ENCODE data around the gene ROCK1. TPM values are rescaled to one million over a fixed set of nuclear protein-coding genes. Genes with fewer than 3 reads are reported as not detected.

ROCK1 gene
- total and polyA plus RNA-seq, 2 experiments from 2014 or later: 33.6 to 35.9 TPM

DNA sequence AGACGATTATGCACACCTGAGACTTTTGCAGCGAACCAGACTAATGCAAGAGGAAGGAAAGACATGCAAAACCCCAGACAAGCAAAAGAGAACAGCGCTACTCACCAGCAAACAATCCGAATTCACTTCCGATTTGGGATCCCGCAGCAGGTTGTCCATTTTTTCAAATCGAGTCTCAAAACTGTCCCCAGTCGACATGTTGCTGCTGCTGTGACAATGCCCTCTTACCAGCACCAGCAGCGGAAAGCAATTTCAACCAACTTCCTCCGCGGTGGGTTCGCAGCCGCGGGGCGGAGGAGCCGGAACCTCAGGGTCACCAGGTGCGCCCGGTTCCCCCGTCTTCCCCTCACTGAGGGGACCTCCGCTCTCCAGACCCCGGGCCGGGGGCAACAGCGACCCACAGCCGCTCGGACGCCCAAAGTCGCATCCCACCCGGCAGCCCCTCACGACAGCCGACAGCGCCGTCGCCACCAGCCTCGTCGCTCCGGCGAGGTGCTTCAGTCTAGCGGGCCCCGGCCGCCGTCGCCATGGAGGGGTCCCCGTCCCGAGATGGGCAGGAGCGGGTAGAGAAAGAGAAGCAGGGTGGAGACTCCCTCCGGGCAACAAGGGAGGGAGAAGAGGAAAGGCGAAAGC, 784 bp downstream of the ROCK1 start:
- peak overlapping the region; percentile 91 for H3K9ac ChIP-seq
- H3K4me1 ChIP-seq (ENCODE audit: insufficient read depth): peaks cover 38% of the 10 kb centered on the region
- H4K20me1 ChIP-seq (ENCODE audit: insufficient read depth): peaks cover 26% of the 10 kb centered on the region; the same call in 1 of the 2 replicates
- in situ Hi-C loops (cut with MboI): loop anchor here (10.0 kb wide), 1 partner anchor 64 kb away; no protein-coding TSS in a partner anchor
- H3K36me3 ChIP-seq (ENCODE audit: low read depth): no peaks in the 10 kb centered on the region
- H3K9me3 ChIP-seq (ENCODE audit: low read depth): no peaks in the 10 kb centered on the region
- peak overlapping the region; percentile 91 for H3K4me3 ChIP-seq
- peak overlapping the region; percentile 74 for H2AFZ ChIP-seq
- WGBS, 2 experiments (ENCODE audit: low coverage in 1 of 2, low lambda C conversion rate in 2 of 2, missing lambda C conversion rate in 2 of 2): 1% methylated on average over 47 of the region's 47 CpGs
- no peaks in the 10 kb centered on the region for H3K27me3 ChIP-seq (replicated peaks; ENCODE audit: insufficient read depth)
- H3K27ac ChIP-seq: peak overlapping the region; percentile 92
- DNase-seq: peak; percentile 55
- no peak for TF ChIP-seq EZH2phosphoT487 (IDR thresholded peaks at IDR 0.05; ENCODE audit: insufficient read depth, low read depth)
- TF ChIP-seq EZH2 (IDR thresholded peaks at IDR 0.05; ENCODE audit: insufficient read depth, poor library complexity, severe bottlenecking): no peak
- peaks cover 25% of the 10 kb centered on the region for H3F3A ChIP-seq (ENCODE audit: insufficient read depth)
- peaks cover 56% of the 10 kb centered on the region for H3K79me2 ChIP-seq (ENCODE audit: insufficient read depth)
- peak overlapping the region; percentile 97 for H3K4me2 ChIP-seq (ENCODE audit: unreplicated experiment)
- H3K9me2 ChIP-seq (ENCODE audit: insufficient read depth): no peaks in the 10 kb centered on the region

DNA sequence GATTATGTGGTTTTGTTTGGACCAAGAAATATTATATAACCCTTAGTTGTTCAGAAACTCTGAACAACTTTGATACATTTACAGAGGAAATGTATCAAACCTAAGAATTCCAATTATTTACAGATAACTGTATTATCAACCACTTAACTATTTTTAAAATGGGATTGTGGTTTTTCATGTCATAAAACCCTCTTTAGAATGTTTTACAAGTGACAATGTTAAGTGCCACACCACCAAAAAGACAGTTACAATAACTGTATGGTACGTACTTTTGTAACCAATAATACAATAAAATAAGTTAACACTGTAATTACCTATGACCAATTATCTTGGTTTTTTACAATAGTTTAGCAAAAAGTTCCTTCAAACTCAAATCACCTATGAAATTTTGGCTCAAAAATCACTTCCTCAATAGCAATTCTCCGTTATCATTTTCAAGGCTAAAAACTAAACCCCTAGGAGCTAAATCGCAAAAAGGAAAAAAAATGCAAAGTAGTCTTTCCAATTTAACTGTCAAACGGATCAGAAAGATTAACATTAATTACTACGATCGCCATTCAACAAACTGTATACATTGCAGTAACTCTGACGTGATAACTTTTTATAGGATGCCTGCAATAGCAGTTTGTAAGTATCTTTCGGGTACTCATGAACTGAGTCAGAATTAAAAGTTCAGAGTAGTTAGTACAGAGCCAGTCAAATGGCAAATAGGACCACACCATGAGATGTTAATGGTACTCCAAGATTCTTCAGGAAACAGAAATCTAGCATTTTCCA, 1.5 kb downstream of the ROCK1 start:
- H3K27me3 ChIP-seq (replicated peaks; ENCODE audit: insufficient read depth): no peaks in the 10 kb centered on the region
- H3F3A ChIP-seq (ENCODE audit: insufficient read depth): peaks cover 20% of the 10 kb centered on the region
- peak overlapping the region; percentile 91 for H3K4me3 ChIP-seq
- peaks cover 33% of the 10 kb centered on the region; the same call in 1 of the 2 replicates for H4K20me1 ChIP-seq (ENCODE audit: insufficient read depth)
- DNase-seq: peak; percentile 59
- no peak for TF ChIP-seq EZH2 (IDR thresholded peaks at IDR 0.05; ENCODE audit: insufficient read depth, poor library complexity, severe bottlenecking)
- no peak for TF ChIP-seq EZH2phosphoT487 (IDR thresholded peaks at IDR 0.05; ENCODE audit: insufficient read depth, low read depth)
- H3K79me2 ChIP-seq (ENCODE audit: insufficient read depth): peaks cover 63% of the 10 kb centered on the region
- peak overlapping the region; percentile 92 for H3K27ac ChIP-seq
- peak overlapping the region; percentile 97 for H3K4me2 ChIP-seq (ENCODE audit: unreplicated experiment)
- peak overlapping the region; percentile 91 for H3K9ac ChIP-seq
- no peaks in the 10 kb centered on the region for H3K36me3 ChIP-seq (ENCODE audit: low read depth)
- WGBS, 2 experiments (ENCODE audit: low coverage in 1 of 2, low lambda C conversion rate in 2 of 2, missing lambda C conversion rate in 2 of 2): 1% methylated on average over 8 of the region's 8 CpGs
- H3K4me1 ChIP-seq (ENCODE audit: insufficient read depth): peaks cover 31% of the 10 kb centered on the region
- no peaks in the 10 kb centered on the region for H3K9me2 ChIP-seq (ENCODE audit: insufficient read depth)
- in situ Hi-C loops (cut with MboI): loop anchor here (10.0 kb wide), 1 partner anchor 65 kb away; no protein-coding TSS in a partner anchor
- peak overlapping the region; percentile 74; the same call in 1 of the 2 replicates for H2AFZ ChIP-seq
- H3K9me3 ChIP-seq (ENCODE audit: low read depth): no peaks in the 10 kb centered on the region

DNA sequence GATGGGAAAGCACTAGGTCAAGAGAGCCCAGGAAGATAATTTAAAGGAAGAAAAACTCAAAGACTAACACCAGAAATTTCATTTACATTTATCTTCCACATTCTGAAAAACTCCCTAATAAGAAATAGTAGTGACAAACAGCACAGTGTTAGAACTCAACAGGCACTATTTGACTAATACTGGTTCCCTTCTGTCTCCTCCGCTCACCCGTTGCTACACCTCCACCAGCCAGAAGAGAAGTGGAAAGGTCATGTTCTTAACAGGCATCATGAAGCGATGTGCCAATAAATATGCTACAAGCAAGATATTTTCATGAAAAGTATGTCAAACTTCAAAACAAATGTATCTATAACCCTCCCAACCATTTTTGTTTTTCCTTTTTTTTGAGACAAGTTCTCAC, 5.7 kb downstream of the ROCK1 start:
- DNase-seq: no peak
- no peak overlapping the region for H3K4me2 ChIP-seq (ENCODE audit: unreplicated experiment)
- H3K9me3 ChIP-seq (ENCODE audit: low read depth): no peaks in the 10 kb centered on the region
- H2AFZ ChIP-seq: no peak overlapping the region
- peaks cover 20% of the 10 kb centered on the region; the same call in 1 of the 2 replicates for H3K4me1 ChIP-seq (ENCODE audit: insufficient read depth)
- peaks cover 100% of the 10 kb centered on the region for H3K79me2 ChIP-seq (ENCODE audit: insufficient read depth)
- H4K20me1 ChIP-seq (ENCODE audit: insufficient read depth): peaks cover 53% of the 10 kb centered on the region; the same call in 1 of the 2 replicates
- H3K36me3 ChIP-seq (ENCODE audit: low read depth): no peaks in the 10 kb centered on the region
- H3K9ac ChIP-seq: no peak overlapping the region
- in situ Hi-C loops (cut with MboI): no loop called here
- H3K4me3 ChIP-seq: no peak overlapping the region
- no peak overlapping the region for H3K27ac ChIP-seq
- H3F3A ChIP-seq (ENCODE audit: insufficient read depth): peaks cover 5% of the 10 kb centered on the region; the same call in 1 of the 2 replicates
- no peaks in the 10 kb centered on the region for H3K9me2 ChIP-seq (ENCODE audit: insufficient read depth)
- no peaks in the 10 kb centered on the region for H3K27me3 ChIP-seq (replicated peaks; ENCODE audit: insufficient read depth)
- TF ChIP-seq EZH2 (IDR thresholded peaks at IDR 0.05; ENCODE audit: insufficient read depth, poor library complexity, severe bottlenecking) (no peak), EZH2phosphoT487 (IDR thresholded peaks at IDR 0.05; ENCODE audit: insufficient read depth, low read depth) (no peak)
- WGBS, 2 experiments (ENCODE audit: low coverage in 1 of 2, low lambda C conversion rate in 2 of 2, missing lambda C conversion rate in 2 of 2): 77 to 86% methylated on average over 3 of the region's 3 CpGs

DNA sequence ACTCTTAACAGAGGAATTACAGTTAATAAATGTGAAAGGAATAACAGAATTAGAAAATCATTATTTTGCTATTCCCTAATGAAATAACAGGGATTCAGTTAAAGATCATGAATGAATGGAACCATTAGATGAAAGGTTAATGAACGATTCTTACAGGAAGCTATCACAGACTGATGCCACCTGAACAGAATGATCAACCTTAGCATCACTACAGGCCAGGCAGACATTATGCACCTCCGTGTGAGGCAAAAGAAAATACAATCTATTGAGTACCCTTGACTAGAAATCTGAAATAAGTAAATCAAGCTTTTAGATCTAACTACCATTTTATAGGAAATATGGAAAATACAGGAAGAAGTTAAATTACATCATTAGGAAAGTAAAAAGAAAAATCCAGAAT, 10.4 kb downstream of the ROCK1 start:
- TF ChIP-seq EZH2 (IDR thresholded peaks at IDR 0.05; ENCODE audit: insufficient read depth, poor library complexity, severe bottlenecking) (no peak), EZH2phosphoT487 (IDR thresholded peaks at IDR 0.05; ENCODE audit: insufficient read depth, low read depth) (no peak)
- Histone ChIP-seq H3K9me2 (ENCODE audit: insufficient read depth) (no peaks in the 10 kb centered on the region), H3K9ac (no peak overlapping the region), H2AFZ (no peak overlapping the region), H3K4me1 (ENCODE audit: insufficient read depth) (peaks cover 5% of the 10 kb centered on the region; the same call in 1 of the 2 replicates), H3K36me3 (ENCODE audit: low read depth) (no peaks in the 10 kb centered on the region), H3K79me2 (ENCODE audit: insufficient read depth) (peaks cover 100% of the 10 kb centered on the region), H3K27ac (no peak overlapping the region), H3F3A (ENCODE audit: insufficient read depth) (peaks cover 10% of the 10 kb centered on the region; the same call in 1 of the 2 replicates), H3K4me2 (ENCODE audit: unreplicated experiment) (no peak overlapping the region), H3K4me3 (no peak overlapping the region), H3K27me3 (replicated peaks; ENCODE audit: insufficient read depth) (no peaks in the 10 kb centered on the region), H3K9me3 (ENCODE audit: low read depth) (no peaks in the 10 kb centered on the region), H4K20me1 (ENCODE audit: insufficient read depth) (peaks cover 60% of the 10 kb centered on the region)
- 93 to 98% methylated on average over 2 of the region's 2 CpGs for WGBS, 2 experiments (ENCODE audit: low coverage in 1 of 2, low lambda C conversion rate in 2 of 2, missing lambda C conversion rate in 2 of 2)
- DNase-seq: no peak
- in situ Hi-C loops (cut with MboI): no loop called here
